GM21619 (cell line): ENCODE results near the gene CPN1.
"Not testable (repeated sequence)": the region's sequence is repeated elsewhere in the genome, so short reads cannot be mapped to it uniquely, and the experiment has no call there.

Experiments used
- ATAC-seq: cut with Tn5 transposase; IDR thresholded peaks from one replicate; pipeline ENCODE4 v1.9.1; 2021; ENCODE audit not compliant: unreplicated experiment

Gene CPN1

GRCh38 chr10:100081075-100082001 is at the start of gene CPN1:
CPN1 (minus strand) TSS chr10:100081869; CDS start chr10:100081625, 244 bp downstream.
- no peak for ATAC-seq

GRCh38 chr10:100130831-100131230 is 49.2 kb upstream of the CPN1 start:
- no peak for ATAC-seq

GRCh38 chr10:100129424-100129823 is 47.8 kb upstream of the CPN1 start:
- no peak for ATAC-seq

GRCh38 chr10:100128951-100129350 is 47.3 kb upstream of the CPN1 start:
- ATAC-seq, result no peak

- not testable (repeated sequence) for ATAC-seq
These were observed 43.7 kb upstream of the CPN1 start for GRCh38 chr10:100125335-100125734.

GRCh38 chr10:100124097-100124496 is 42.4 kb upstream of the CPN1 start:
- no peak for ATAC-seq

GRCh38 chr10:100122780-100123179 is 41.1 kb upstream of the CPN1 start:
- ATAC-seq, result no peak

- ATAC-seq, result no peak
These were observed 38.9 kb upstream of the CPN1 start for GRCh38 chr10:100120550-100120949.

- ATAC-seq, result no peak
These were observed 38.1 kb upstream of the CPN1 start for GRCh38 chr10:100119726-100120125.

GRCh38 chr10:100114976-100115770 is 33.5 kb upstream of the CPN1 start:
- ATAC-seq, result no peak

- ATAC-seq, result no peak
These were observed 32.8 kb upstream of the CPN1 start for GRCh38 chr10:100114460-100114859.

GRCh38 chr10:100109670-100110069 is 28.0 kb upstream of the CPN1 start:
- no peak for ATAC-seq

- ATAC-seq, result no peak
These were observed 25.2 kb upstream of the CPN1 start for GRCh38 chr10:100106865-100107264.

GRCh38 chr10:100104300-100104699 is 22.6 kb upstream of the CPN1 start:
- ATAC-seq, result no peak

- no peak for ATAC-seq
These were observed 21.9 kb upstream of the CPN1 start for GRCh38 chr10:100103581-100103980.

- no peak for ATAC-seq
These were observed 19.8 kb upstream of the CPN1 start for GRCh38 chr10:100101192-100102076.

- no peak for ATAC-seq
These were observed 19.0 kb upstream of the CPN1 start for GRCh38 chr10:100100651-100101184.

- no peak for ATAC-seq
These were observed 7.6 kb upstream of the CPN1 start for GRCh38 chr10:100089241-100089640.

- ATAC-seq, result not testable (repeated sequence)
These were observed 5.0 kb upstream of the CPN1 start for GRCh38 chr10:100086708-100087107.

GRCh38 chr10:100085596-100085995 is 3.9 kb upstream of the CPN1 start:
- no peak for ATAC-seq

GRCh38 chr10:100083623-100084022 is 2.0 kb upstream of the CPN1 start:
- no peak for ATAC-seq
